GM18909 (cell line): Measurements from ENCODE around the gene GPSM1.

ENCODE experiments used
- ATAC-seq: cut with Tn5 transposase; IDR thresholded peaks from one replicate; pipeline ENCODE4 v1.9.1; 2021; ENCODE audit warnings: mild to moderate bottlenecking; ENCODE audit not compliant: unreplicated experiment, poor library complexity

GPSM1 gene

GRCh38 chr9:136370037-136370436 lies 42.7 kb downstream of the GPSM1 start:
- no peak for ATAC-seq

GRCh38 chr9:136370687-136371532 lies 43.6 kb downstream of the GPSM1 start:
- ATAC-seq, result no peak

- no peak for ATAC-seq
Observed at GRCh38 chr9:136371533-136371880, 44.2 kb downstream of the GPSM1 start.

GRCh38 chr9:136372006-136372405 lies 44.7 kb downstream of the GPSM1 start:
- no peak for ATAC-seq

GRCh38 chr9:136372561-136373299 lies 45.4 kb downstream of the GPSM1 start:
- ATAC-seq, result no peak

- no peak for ATAC-seq
Observed at GRCh38 chr9:136373300-136374182, 46.2 kb downstream of the GPSM1 start, which contains the start of gene CARD9. TSS of gene CARD9 (minus strand) at chr9:136373669. CDS start at chr9:136372078, 1,591 bp downstream.

- no peak for ATAC-seq
Observed at GRCh38 chr9:136374183-136374575, 46.8 kb downstream of the GPSM1 start.

GRCh38 chr9:136375096-136375495 lies 47.8 kb downstream of the GPSM1 start:
- no peak for ATAC-seq

GRCh38 chr9:136376457-136376856 lies 49.1 kb downstream of the GPSM1 start:
- no peak for ATAC-seq

GRCh38 chr9:136377341-136378169 lies 50.2 kb downstream of the GPSM1 start:
- no peak for ATAC-seq

GRCh38 chr9:136378170-136379002 lies 51.0 kb downstream of the GPSM1 start:
- no peak for ATAC-seq

GRCh38 chr9:136379003-136379287 lies 51.6 kb downstream of the GPSM1 start:
- ATAC-seq, result no peak

GRCh38 chr9:136379401-136379800 lies 52.1 kb downstream of the GPSM1 start:
- no peak for ATAC-seq

- no peak for ATAC-seq
Observed at GRCh38 chr9:136379891-136380290, 52.6 kb downstream of the GPSM1 start.

- no peak for ATAC-seq
Observed at GRCh38 chr9:136380381-136380780, 53.0 kb downstream of the GPSM1 start.

- ATAC-seq, result no peak
Observed at GRCh38 chr9:136381311-136381710, 54.0 kb downstream of the GPSM1 start.

- ATAC-seq, result no peak
Observed at GRCh38 chr9:136381966-136382513, 54.7 kb downstream of the GPSM1 start.

GRCh38 chr9:136383436-136383835 lies 56.1 kb downstream of the GPSM1 start:
- no peak for ATAC-seq

GRCh38 chr9:136385015-136385414 lies 57.7 kb downstream of the GPSM1 start:
- ATAC-seq, result no peak
